ENCODE measurements around the gene CD48. TPM values are rescaled to one million over a fixed set of nuclear protein-coding genes. Genes with fewer than 3 reads are reported as not detected.

The CD48 gene
- polyA plus RNA-seq, 6 donors from 2014 or later, result 129 to 163 (median 153) TPM

- no peak for ATAC-seq (ENCODE audit: low read depth in 2 of 2)
- peak overlapping the region in 1 of 8 donors; percentile 23 for H3K4me3 Mint-ChIP-seq
Measured at GRCh38 chr1:160634543-160635491, 76.8 kb downstream of the CD48 start.

GRCh38 chr1:160633330-160633903, 78.2 kb downstream of the CD48 start:
- no peak overlapping the region for H3K4me3 Mint-ChIP-seq
- peak overlapping the region in 3 of 6 donors; percentile 30 to 62 (median 33) for H3K27ac Mint-ChIP-seq
- peaks cover 22 to 35% of the 10 kb centered on the region in 2 donors for H3K36me3 Mint-ChIP-seq
- no peaks in the 10 kb centered on the region for H3K9me3 Mint-ChIP-seq
- DNase-seq (no peak), ATAC-seq (ENCODE audit: low read depth in 2 of 2) (no peak)
- no peaks in the 10 kb centered on the region for H3K27me3 Mint-ChIP-seq
- H3K4me1 Mint-ChIP-seq, result peaks cover 56 to 91% (median 70%) of the 10 kb centered on the region in 3 donors

More at GRCh38 chr1:160634543-160635491, 76.8 kb downstream of the CD48 start:
- H3K9me3 Mint-ChIP-seq, result no peaks in the 10 kb centered on the region
- H3K27me3 Mint-ChIP-seq, result no peaks in the 10 kb centered on the region
- peaks cover 60 to 91% (median 73%) of the 10 kb centered on the region in 3 donors for H3K4me1 Mint-ChIP-seq
- DNase-seq, result no peak
- peak overlapping the region in 2 of 6 donors; percentile 44 to 92 for H3K27ac Mint-ChIP-seq
- H3K36me3 Mint-ChIP-seq, result peaks cover 17 to 34% of the 10 kb centered on the region in 2 donors

- H3K4me3 Mint-ChIP-seq, result peak overlapping the region in 1 of 8 donors; percentile 3
Measured at GRCh38 chr1:160631983-160632625, 79.5 kb downstream of the CD48 start.

GRCh38 chr1:160630523-160631451, 80.8 kb downstream of the CD48 start:
- Mint-ChIP-seq H3K27ac (peak overlapping the region in 3 of 6 donors; percentile 23 to 82 (median 72)), H3K4me1 (peaks cover 62 to 93% (median 76%) of the 10 kb centered on the region in 3 donors), H3K4me3 (peak overlapping the region in 6 of 8 donors; percentile 2 to 68 (median 30)), H3K36me3 (peaks cover 38 to 41% of the 10 kb centered on the region in 2 donors), H3K27me3 (no peaks in the 10 kb centered on the region), H3K9me3 (peaks cover 0 to 4% (median 0%) of the 10 kb centered on the region in 7 donors)
- DNase-seq (no peak), ATAC-seq (ENCODE audit: low read depth in 2 of 2) (no peak)

More at GRCh38 chr1:160631983-160632625, 79.5 kb downstream of the CD48 start:
- peaks cover 56 to 91% (median 70%) of the 10 kb centered on the region in 3 donors for H3K4me1 Mint-ChIP-seq
- H3K27me3 Mint-ChIP-seq, result no peaks in the 10 kb centered on the region
- peak overlapping the region in 2 of 6 donors; percentile 40 to 73 for H3K27ac Mint-ChIP-seq
- H3K9me3 Mint-ChIP-seq, result peaks cover 0 to 1% (median 0%) of the 10 kb centered on the region in 7 donors
- ATAC-seq (ENCODE audit: low read depth in 2 of 2) (no peak), DNase-seq (no peak)
- peaks cover 31 to 42% of the 10 kb centered on the region in 2 donors for H3K36me3 Mint-ChIP-seq

- peak overlapping the region in 4 of 6 donors; percentile 23 to 80 (median 54) for H3K27ac Mint-ChIP-seq
- no peak for DNase-seq
- H3K27me3 Mint-ChIP-seq, result no peaks in the 10 kb centered on the region
- H3K9me3 Mint-ChIP-seq, result peaks cover 0 to 4% (median 0%) of the 10 kb centered on the region in 7 donors
- peak overlapping the region in 7 of 8 donors; percentile 23 to 84 (median 30) for H3K4me3 Mint-ChIP-seq
- peak; percentile 80 to 86 for ATAC-seq (ENCODE audit: low read depth in 2 of 2)
- peaks cover 38 to 41% of the 10 kb centered on the region in 2 donors for H3K36me3 Mint-ChIP-seq
- H3K4me1 Mint-ChIP-seq, result peaks cover 70 to 97% (median 88%) of the 10 kb centered on the region in 3 donors
Measured at GRCh38 chr1:160629286-160630210, 82.1 kb downstream of the CD48 start.

- H3K27ac Mint-ChIP-seq, result peak overlapping the region in 3 of 6 donors; percentile 9 to 39 (median 20)
- peak overlapping the region in 5 of 8 donors; percentile 6 to 63 (median 40) for H3K4me3 Mint-ChIP-seq
- DNase-seq, result no peak
- H3K9me3 Mint-ChIP-seq, result peaks cover 0 to 4% (median 0%) of the 10 kb centered on the region in 7 donors
- H3K4me1 Mint-ChIP-seq, result peaks cover 77 to 97% (median 89%) of the 10 kb centered on the region in 3 donors
- H3K36me3 Mint-ChIP-seq, result peaks cover 38 to 43% of the 10 kb centered on the region in 2 donors
- ATAC-seq (ENCODE audit: low read depth in 2 of 2), result no peak
- H3K27me3 Mint-ChIP-seq, result no peaks in the 10 kb centered on the region
Measured at GRCh38 chr1:160628799-160629263, 82.8 kb downstream of the CD48 start.

Other genes with a start within 250 kb of the CD48 start
- 100 to 1,000 TPM; 164 to 256 (median 194) TPM for gene SLAMF6, start 188.6 kb downstream of the CD48 start, polyA plus RNA-seq (ENCODE audit: low read depth in 6 of 6)
- gene CD84, start 132.3 kb downstream of the CD48 start, polyA plus RNA-seq (ENCODE audit: low read depth in 6 of 6), result 10 to 100 TPM in 5 of 6 donors, 1 to 10 TPM in 1; 8.5 to 20.6 (median 13.1) TPM
- 10 to 100 TPM; 18.9 to 36.6 (median 23.0) TPM for gene SLAMF1, start 64.8 kb downstream of the CD48 start, polyA plus RNA-seq (ENCODE audit: low read depth in 6 of 6)
- gene SLAMF7, start 27.4 kb upstream of the CD48 start, polyA plus RNA-seq (ENCODE audit: low read depth in 6 of 6), result 1 to 10 TPM in 5 of 6 donors, not detected in 1; 1.2 to 5.3 (median 3.0) TPM
- gene LY9, start 84.4 kb upstream of the CD48 start, polyA plus RNA-seq (ENCODE audit: low read depth in 6 of 6), result 100 to 1,000 TPM; 143 to 230 (median 167) TPM
- under 1 TPM in 5 of 6 donors, not detected in 1; 0.32 to 0.97 (median 0.71) TPM for gene CD244, start 151.1 kb upstream of the CD48 start, polyA plus RNA-seq (ENCODE audit: low read depth in 6 of 6)
- gene ITLN1, start 173.4 kb upstream of the CD48 start, polyA plus RNA-seq (ENCODE audit: low read depth in 6 of 6), result not detected
- not detected for gene ITLN2, start 243.0 kb upstream of the CD48 start, polyA plus RNA-seq (ENCODE audit: low read depth in 6 of 6)

Data from naive B cell (primary cell).